Stimulated activated CD4-positive, alpha-beta T cell treated with anti-CD3 and anti-CD28 coated beads, Interleukin-2, amount 100 ng/mL, for 48 hours (primary cell): ENCODE measurements around the gene PEMT.
"Not testable (repeated sequence)": the region's sequence is repeated elsewhere in the genome, so short reads cannot be mapped to it uniquely, and the experiment has no call there.

ENCODE experiments used
- DNase-seq, 2 donors: peaks; one replicate each; pipeline ENCODE4 v3.0.0-alpha.2; 2020

PEMT gene

GRCh38 chr17:17480593-17481148, 110.8 kb downstream of the PEMT start:
- no peak for DNase-seq

GRCh38 chr17:17479209-17479608, 112.3 kb downstream of the PEMT start:
- no peak for DNase-seq

GRCh38 chr17:17476865-17477467, 114.5 kb downstream of the PEMT start, which contains the start of gene MED9:
Gene MED9, plus strand, starts transcription at chr17:17477000. Its CDS starts 42 bp downstream, at chr17:17477042.
- DNase-seq = peak; percentile 94 to 95

- DNase-seq = no peak
Observed at GRCh38 chr17:17474341-17474740, 117.2 kb downstream of the PEMT start.

- DNase-seq = no peak
Observed at GRCh38 chr17:17472333-17472920, 119.1 kb downstream of the PEMT start.

GRCh38 chr17:17469996-17470395, 121.5 kb downstream of the PEMT start:
- no peak for DNase-seq

- no peak for DNase-seq
Observed at GRCh38 chr17:17469358-17469757, 122.2 kb downstream of the PEMT start.

- DNase-seq = no peak
Observed at GRCh38 chr17:17468217-17469010, 123.1 kb downstream of the PEMT start.

- no peak for DNase-seq
Observed at GRCh38 chr17:17467720-17468119, 123.8 kb downstream of the PEMT start.

- no peak for DNase-seq
Observed at GRCh38 chr17:17467016-17467415, 124.5 kb downstream of the PEMT start.

GRCh38 chr17:17466511-17466910, 125.0 kb downstream of the PEMT start:
- DNase-seq = no peak

- not testable (repeated sequence) for DNase-seq
Observed at GRCh38 chr17:17465878-17466277, 125.6 kb downstream of the PEMT start.

GRCh38 chr17:17463821-17464220, 127.7 kb downstream of the PEMT start:
- no peak for DNase-seq

- no peak for DNase-seq
Observed at GRCh38 chr17:17462048-17462824, 129.3 kb downstream of the PEMT start.

- no peak for DNase-seq
Observed at GRCh38 chr17:17460038-17460437, 131.5 kb downstream of the PEMT start.

- no peak for DNase-seq
Observed at GRCh38 chr17:17457680-17458079, 133.8 kb downstream of the PEMT start.

- no peak for DNase-seq
Observed at GRCh38 chr17:17456251-17456650, 135.3 kb downstream of the PEMT start.
